OCI-LY1 (cell line): ENCODE results near the gene RBM15B.

Experiments
- EZH2 ChIP-seq: fragments of 200-600 bp; sonication (generic), shearing (Covaris generic); IDR thresholded peaks from 2 replicates; pipeline ENCODE4 v1.8.0; 2017; ENCODE audit warnings: borderline replicate concordance, mixed run types, mild to moderate bottlenecking, antibody characterized with exemption, low read length, moderate library complexity, mixed read lengths
- TF ChIP-seq, protein P1 (sequence below): fragments of 200-600 bp; sonication (generic), shearing (Covaris generic); IDR thresholded peaks from 2 replicates; pipeline ENCODE4 v1.5.1; 2017; ENCODE audit warnings: mild to moderate bottlenecking, antibody characterized with exemption, low read length, moderate library complexity, mixed read lengths

DNA sequence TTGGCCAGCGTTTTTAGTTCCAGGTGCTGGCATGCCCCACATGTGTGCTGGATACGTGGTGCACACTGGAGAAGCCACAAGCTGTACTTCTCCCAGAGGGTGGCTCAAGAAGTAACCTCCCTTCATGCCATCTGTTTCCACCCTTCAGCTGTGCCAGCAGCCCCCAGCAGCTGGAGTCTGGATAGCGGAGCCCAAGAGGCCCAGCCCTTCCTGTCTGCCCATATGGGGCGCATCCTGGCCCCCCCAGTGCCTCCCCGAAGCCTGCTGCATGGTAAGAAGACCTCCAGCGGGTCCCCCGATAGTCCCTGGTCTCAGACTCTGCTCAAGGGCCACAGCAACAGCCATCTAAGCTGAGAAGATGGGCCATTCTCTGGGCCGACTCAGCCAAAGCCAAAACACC is 11.8 kb upstream of the RBM15B start:
- TF ChIP-seq, protein P1, sequence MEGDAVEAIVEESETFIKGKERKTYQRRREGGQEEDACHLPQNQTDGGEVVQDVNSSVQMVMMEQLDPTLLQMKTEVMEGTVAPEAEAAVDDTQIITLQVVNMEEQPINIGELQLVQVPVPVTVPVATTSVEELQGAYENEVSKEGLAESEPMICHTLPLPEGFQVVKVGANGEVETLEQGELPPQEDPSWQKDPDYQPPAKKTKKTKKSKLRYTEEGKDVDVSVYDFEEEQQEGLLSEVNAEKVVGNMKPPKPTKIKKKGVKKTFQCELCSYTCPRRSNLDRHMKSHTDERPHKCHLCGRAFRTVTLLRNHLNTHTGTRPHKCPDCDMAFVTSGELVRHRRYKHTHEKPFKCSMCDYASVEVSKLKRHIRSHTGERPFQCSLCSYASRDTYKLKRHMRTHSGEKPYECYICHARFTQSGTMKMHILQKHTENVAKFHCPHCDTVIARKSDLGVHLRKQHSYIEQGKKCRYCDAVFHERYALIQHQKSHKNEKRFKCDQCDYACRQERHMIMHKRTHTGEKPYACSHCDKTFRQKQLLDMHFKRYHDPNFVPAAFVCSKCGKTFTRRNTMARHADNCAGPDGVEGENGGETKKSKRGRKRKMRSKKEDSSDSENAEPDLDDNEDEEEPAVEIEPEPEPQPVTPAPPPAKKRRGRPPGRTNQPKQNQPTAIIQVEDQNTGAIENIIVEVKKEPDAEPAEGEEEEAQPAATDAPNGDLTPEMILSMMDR, result no peak
- TF ChIP-seq EZH2, result no peak
